ENCODE measurements around the gene CCDC13. TPM values are rescaled to one million over a fixed set of nuclear protein-coding genes. Genes with fewer than 3 reads are reported as not detected.
"Not testable (repeated sequence)": the region's sequence is repeated elsewhere in the genome, so short reads cannot be mapped to it uniquely, and the experiment has no call there.

CCDC13 gene
- total and polyA plus RNA-seq, 4 donors, result 2.7 to 15.0 (median 6.1) TPM

DNA sequence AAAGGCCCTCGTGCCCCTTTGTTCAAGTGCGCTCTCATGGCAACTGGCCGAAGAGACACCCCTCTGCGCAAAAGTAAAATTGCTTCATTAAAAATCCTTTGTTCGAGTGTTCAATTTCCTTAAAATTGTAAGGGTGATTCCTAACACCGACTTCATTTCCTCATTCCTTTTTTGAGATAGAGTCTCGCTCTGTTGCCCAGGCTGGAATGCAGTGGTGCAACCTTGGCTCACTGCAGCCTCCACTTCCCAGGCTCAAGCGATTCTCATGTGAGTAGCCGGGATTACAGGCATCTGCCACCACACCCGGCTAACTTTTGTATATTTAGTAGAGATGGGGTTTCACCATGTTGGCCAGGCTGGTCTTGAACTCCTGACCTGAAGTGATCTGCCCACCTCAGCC, 37.7 kb upstream of the CCDC13 start:
- H3K4me1 ChIP-seq (ENCODE audit: control insufficient read depth, insufficient read depth, low read length); DNase-seq (ENCODE audit: low read depth in 4 of 6, low spot score in 6 of 6); H3K27ac ChIP-seq (ENCODE audit: low read depth, low read length); H3K27me3 ChIP-seq (ENCODE audit: control insufficient read depth, insufficient read depth, low read length); H3K4me3 ChIP-seq (ENCODE audit: low read depth, low read length); H3K9me3 ChIP-seq (ENCODE audit: control insufficient read depth, insufficient read depth, low read length); H3K36me3 ChIP-seq (ENCODE audit: control insufficient read depth, insufficient read depth, low read length): not testable (repeated sequence)
- WGBS (ENCODE audit: insufficient coverage), result 70% methylated on average over 4 of the region's 10 CpGs

DNA sequence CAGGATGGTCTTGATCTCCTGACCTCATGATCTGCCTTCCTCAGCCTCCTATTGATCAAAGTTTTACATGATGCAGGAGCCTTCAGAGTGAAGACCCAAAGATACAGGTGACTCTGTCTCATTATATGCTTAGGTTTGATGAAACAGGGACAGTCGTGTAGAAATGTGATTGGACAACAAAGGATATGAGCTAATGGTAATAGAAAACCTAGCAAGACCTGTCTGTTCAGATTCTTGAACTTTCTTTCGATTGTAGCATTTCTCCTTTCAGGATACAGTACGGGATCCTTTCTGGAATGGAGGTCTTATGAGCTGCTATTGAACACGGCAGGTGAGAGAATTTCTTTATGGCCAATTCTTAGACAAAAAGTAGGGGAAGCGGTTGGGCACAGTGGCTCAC, 36.1 kb upstream of the CCDC13 start, which contains the start of gene ACKR2:
ACKR2 (plus strand) TSS at position 244 of the 400 bp plus-strand sequence. CDS start 55,058 bp downstream, outside the sequence.
- no peaks in the 10 kb centered on the region for H3K36me3 ChIP-seq (ENCODE audit: control insufficient read depth, insufficient read depth, low read length)
- peaks cover 7% of the 10 kb centered on the region for H3K4me1 ChIP-seq (ENCODE audit: control insufficient read depth, insufficient read depth, low read length)
- H3K4me3 ChIP-seq (ENCODE audit: low read depth, low read length), result no peak within 1 kb of the TSS
- H3K27ac ChIP-seq (ENCODE audit: low read depth, low read length), result no peak within 1 kb of the TSS
- no peaks in the 10 kb centered on the region for H3K9me3 ChIP-seq (ENCODE audit: control insufficient read depth, insufficient read depth, low read length)
- WGBS (ENCODE audit: insufficient coverage), result 100% methylated on average over 2 of the region's 5 CpGs
- DNase-seq (ENCODE audit: low read depth in 4 of 6, low spot score in 6 of 6), result no peak
- no peaks in the 10 kb centered on the region for H3K27me3 ChIP-seq (ENCODE audit: control insufficient read depth, insufficient read depth, low read length)

DNA sequence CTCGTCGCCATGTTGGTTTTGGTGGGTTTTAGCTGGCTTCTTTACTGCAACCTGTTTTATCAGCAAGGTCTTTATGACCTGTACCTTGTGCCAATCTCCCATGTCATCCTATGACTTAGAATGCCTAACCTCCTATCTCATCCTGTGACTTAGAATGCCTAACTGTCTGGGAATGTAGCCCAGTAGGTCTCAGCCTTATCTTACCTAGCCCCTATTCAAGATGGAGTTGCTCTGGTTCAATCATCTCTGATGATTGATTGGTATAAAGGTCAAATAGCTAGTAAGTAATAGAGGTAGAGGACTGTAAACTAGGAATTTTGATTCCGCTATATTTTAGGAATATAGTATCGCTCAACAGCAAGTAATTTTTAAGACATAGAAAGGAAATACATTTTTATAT, 34.9 kb upstream of the CCDC13 start:
- no peak for DNase-seq (ENCODE audit: low read depth in 4 of 6, low spot score in 6 of 6)
- no peaks in the 10 kb centered on the region for H3K36me3 ChIP-seq (ENCODE audit: control insufficient read depth, insufficient read depth, low read length)
- H3K4me3 ChIP-seq (ENCODE audit: low read depth, low read length), result no peak overlapping the region
- WGBS (ENCODE audit: insufficient coverage), result 100% methylated on average over 2 of the region's 4 CpGs
- H3K9me3 ChIP-seq (ENCODE audit: control insufficient read depth, insufficient read depth, low read length), result no peaks in the 10 kb centered on the region
- no peaks in the 10 kb centered on the region for H3K27me3 ChIP-seq (ENCODE audit: control insufficient read depth, insufficient read depth, low read length)
- no peak overlapping the region for H3K27ac ChIP-seq (ENCODE audit: low read depth, low read length)
- peaks cover 7% of the 10 kb centered on the region for H3K4me1 ChIP-seq (ENCODE audit: control insufficient read depth, insufficient read depth, low read length)

- H3K4me1 ChIP-seq (ENCODE audit: control insufficient read depth, insufficient read depth, low read length), result peaks cover 13% of the 10 kb centered on the region
- H3K27me3 ChIP-seq (ENCODE audit: control insufficient read depth, insufficient read depth, low read length), result no peaks in the 10 kb centered on the region
- 14% methylated on average over 22 of the region's 23 CpGs for WGBS (ENCODE audit: insufficient coverage)
- H3K36me3 ChIP-seq (ENCODE audit: control insufficient read depth, insufficient read depth, low read length), result no peaks in the 10 kb centered on the region
- peak overlapping the region; percentile 93 for H3K4me3 ChIP-seq (ENCODE audit: low read depth, low read length)
- DNase-seq (ENCODE audit: low read depth in 4 of 6, low spot score in 6 of 6), result peak in 2 of 6 donors; percentile 24 to 46
- H3K27ac ChIP-seq (ENCODE audit: low read depth, low read length), result peak overlapping the region; percentile 97
- no peaks in the 10 kb centered on the region for H3K9me3 ChIP-seq (ENCODE audit: control insufficient read depth, insufficient read depth, low read length)
These were observed 32.2 kb upstream of the CCDC13 start for GRCh38 chr3:42805141-42805821.

- WGBS (ENCODE audit: insufficient coverage), result 0% methylated on average over 6 of the region's 13 CpGs
- peak in 1 of 6 donors; percentile 44 for DNase-seq (ENCODE audit: low read depth in 4 of 6, low spot score in 6 of 6)
These were observed 31.7 kb upstream of the CCDC13 start for GRCh38 chr3:42804831-42805132.

DNA sequence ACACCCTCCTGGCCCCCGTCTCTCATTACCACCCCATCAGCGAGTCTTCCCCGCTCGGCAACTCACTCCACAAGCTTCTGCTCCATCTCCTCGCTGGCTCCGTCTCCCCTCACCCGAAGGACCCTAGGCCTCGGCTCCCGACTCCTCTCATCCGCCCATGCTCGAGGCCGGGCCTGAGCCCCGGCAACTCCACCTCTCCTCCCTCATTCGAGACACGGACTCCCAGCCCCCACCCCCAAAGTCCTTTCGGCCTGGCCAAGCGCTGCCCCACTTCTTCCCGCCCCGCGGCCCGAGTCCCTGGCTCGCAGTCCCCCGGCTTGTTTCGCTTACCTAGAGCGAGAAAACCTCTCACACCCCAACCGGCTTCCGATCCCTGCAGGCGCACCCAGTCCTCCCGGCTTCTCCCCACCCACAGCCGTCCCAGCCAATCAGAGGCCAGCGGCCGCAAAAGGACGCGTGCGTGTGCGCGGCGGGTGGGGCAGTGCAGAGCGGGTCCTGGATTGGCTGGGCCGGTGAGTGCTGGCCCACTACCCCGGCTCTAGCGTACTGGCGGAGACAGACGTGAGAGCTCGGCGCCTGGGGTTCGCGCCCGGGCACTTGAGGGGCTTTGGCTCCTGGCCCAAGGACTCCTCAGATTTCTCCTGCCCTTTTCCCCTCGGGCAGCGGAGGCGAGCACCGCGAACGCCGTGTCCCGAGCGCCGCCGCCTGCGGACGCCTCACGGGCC, 31.2 kb upstream of the CCDC13 start, which contains the start of gene HIGD1A:
HIGD1A (minus strand) TSS at position 385 of the 725 bp plus-strand sequence. CDS start 10,237 bp downstream, outside the sequence.
- 0% methylated on average over 63 of the region's 63 CpGs for WGBS (ENCODE audit: insufficient coverage)
- peak; percentile 89 to 99 (median 92) for DNase-seq (ENCODE audit: low read depth in 4 of 6, low spot score in 6 of 6)
- H3K4me1 ChIP-seq (ENCODE audit: control insufficient read depth, insufficient read depth, low read length), result peaks cover 13% of the 10 kb centered on the region
- H3K9me3 ChIP-seq (ENCODE audit: control insufficient read depth, insufficient read depth, low read length), result no peaks in the 10 kb centered on the region
- peak within 1 kb of the TSS; percentile 97 for H3K27ac ChIP-seq (ENCODE audit: low read depth, low read length)
- peak within 1 kb of the TSS; percentile 93 for H3K4me3 ChIP-seq (ENCODE audit: low read depth, low read length)
- no peaks in the 10 kb centered on the region for H3K27me3 ChIP-seq (ENCODE audit: control insufficient read depth, insufficient read depth, low read length)
- H3K36me3 ChIP-seq (ENCODE audit: control insufficient read depth, insufficient read depth, low read length), result peaks cover 2% of the 10 kb centered on the region

More at GRCh38 chr3:42804831-42805132, 31.7 kb upstream of the CCDC13 start:
- H3K36me3 ChIP-seq (ENCODE audit: control insufficient read depth, insufficient read depth, low read length), result no peaks in the 10 kb centered on the region
- peaks cover 13% of the 10 kb centered on the region for H3K4me1 ChIP-seq (ENCODE audit: control insufficient read depth, insufficient read depth, low read length)
- H3K27ac ChIP-seq (ENCODE audit: low read depth, low read length), result peak overlapping the region; percentile 97
- H3K27me3 ChIP-seq (ENCODE audit: control insufficient read depth, insufficient read depth, low read length), result no peaks in the 10 kb centered on the region
- peak overlapping the region; percentile 93 for H3K4me3 ChIP-seq (ENCODE audit: low read depth, low read length)
- H3K9me3 ChIP-seq (ENCODE audit: control insufficient read depth, insufficient read depth, low read length), result no peaks in the 10 kb centered on the region

GRCh38 chr3:42803414-42804105, 30.5 kb upstream of the CCDC13 start:
- Histone ChIP-seq H3K36me3 (ENCODE audit: control insufficient read depth, insufficient read depth, low read length) (peaks cover 2% of the 10 kb centered on the region), H3K4me1 (ENCODE audit: control insufficient read depth, insufficient read depth, low read length) (peaks cover 13% of the 10 kb centered on the region), H3K27ac (ENCODE audit: low read depth, low read length) (peak overlapping the region; percentile 97), H3K27me3 (ENCODE audit: control insufficient read depth, insufficient read depth, low read length) (no peaks in the 10 kb centered on the region), H3K4me3 (ENCODE audit: low read depth, low read length) (peak overlapping the region; percentile 93), H3K9me3 (ENCODE audit: control insufficient read depth, insufficient read depth, low read length) (no peaks in the 10 kb centered on the region)
- under 1% methylated on average over 33 of the region's 33 CpGs for WGBS (ENCODE audit: insufficient coverage)
- peak; percentile 21 to 74 (median 53) for DNase-seq (ENCODE audit: low read depth in 4 of 6, low spot score in 6 of 6)

DNA sequence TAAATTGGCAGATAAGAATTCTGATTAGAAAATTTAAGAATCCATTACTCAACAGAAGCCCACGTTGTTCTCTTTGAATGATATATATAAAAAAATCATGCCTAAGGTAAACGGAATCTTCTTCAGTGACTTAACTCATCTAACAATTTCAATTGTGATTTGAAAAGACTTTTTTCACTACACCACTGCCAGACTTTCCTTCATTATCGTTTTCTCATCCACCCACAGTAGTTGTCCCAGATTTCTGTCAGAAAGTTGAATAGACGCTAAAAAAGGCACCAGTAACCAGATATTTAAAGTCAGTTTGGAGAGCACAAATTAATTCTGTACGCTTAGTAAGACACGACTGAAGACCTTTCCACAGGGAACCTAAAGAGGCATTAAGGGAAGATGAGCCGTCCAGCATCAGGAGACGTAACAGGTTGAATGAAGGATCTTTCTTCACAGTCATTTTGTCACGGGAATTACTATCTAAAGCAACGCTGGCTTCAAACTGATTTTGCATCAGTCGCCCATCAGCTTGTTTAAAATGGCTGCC, 29.9 kb upstream of the CCDC13 start:
- 9% methylated on average over 7 of the region's 11 CpGs for WGBS (ENCODE audit: insufficient coverage)
- peaks cover 13% of the 10 kb centered on the region for H3K4me1 ChIP-seq (ENCODE audit: control insufficient read depth, insufficient read depth, low read length)
- DNase-seq (ENCODE audit: low read depth in 4 of 6, low spot score in 6 of 6), result no peak
- H3K36me3 ChIP-seq (ENCODE audit: control insufficient read depth, insufficient read depth, low read length), result peaks cover 2% of the 10 kb centered on the region
- no peaks in the 10 kb centered on the region for H3K27me3 ChIP-seq (ENCODE audit: control insufficient read depth, insufficient read depth, low read length)
- peak overlapping the region; percentile 97 for H3K27ac ChIP-seq (ENCODE audit: low read depth, low read length)
- H3K9me3 ChIP-seq (ENCODE audit: control insufficient read depth, insufficient read depth, low read length), result no peaks in the 10 kb centered on the region
- H3K4me3 ChIP-seq (ENCODE audit: low read depth, low read length), result peak overlapping the region; percentile 93

- no peak for DNase-seq (ENCODE audit: low read depth in 4 of 6, low spot score in 6 of 6)
- H3K4me3 ChIP-seq (ENCODE audit: low read depth, low read length), result no peak overlapping the region
- peaks cover 2% of the 10 kb centered on the region for H3K36me3 ChIP-seq (ENCODE audit: control insufficient read depth, insufficient read depth, low read length)
- no peaks in the 10 kb centered on the region for H3K27me3 ChIP-seq (ENCODE audit: control insufficient read depth, insufficient read depth, low read length)
- no peak overlapping the region for H3K27ac ChIP-seq (ENCODE audit: low read depth, low read length)
- 100% methylated on average over 1 of the region's 4 CpGs for WGBS (ENCODE audit: insufficient coverage)
- peaks cover 13% of the 10 kb centered on the region for H3K4me1 ChIP-seq (ENCODE audit: control insufficient read depth, insufficient read depth, low read length)
- H3K9me3 ChIP-seq (ENCODE audit: control insufficient read depth, insufficient read depth, low read length), result no peaks in the 10 kb centered on the region
These were observed 28.7 kb upstream of the CCDC13 start for GRCh38 chr3:42801784-42802183.
